IgD-negative memory B cell (primary cell): Measurements from ENCODE around the gene ZNF79. TPM values are rescaled to one million over a fixed set of nuclear protein-coding genes. Genes with fewer than 3 reads are reported as not detected.
A peak's percentile ranks its signal among the peaks of the same experiment; 100 is the strongest.

Experiments used
- H3K27ac Mint-ChIP-seq, 3 donors: one replicate each; pipeline ENCODE4 v1.8.0; 2020 to 2022; ENCODE audit warnings: mild to moderate bottlenecking in 3 of 3, mixed read lengths in 3 of 3, moderate library complexity in 1 of 3
- H3K27me3 Mint-ChIP-seq: one replicate; pipeline ENCODE4 v1.8.0; 2021; ENCODE audit warnings: mixed read lengths
- H3K36me3 Mint-ChIP-seq: one replicate; pipeline ENCODE4 v1.8.0; 2020; ENCODE audit warnings: mild to moderate bottlenecking, mixed read lengths
- H3K4me1 Mint-ChIP-seq, 3 donors: one replicate each; pipeline ENCODE4 v1.8.0; 2020 to 2022; ENCODE audit warnings: mixed read lengths in 3 of 3, mild to moderate bottlenecking in 1 of 3
- H3K4me3 Mint-ChIP-seq, 4 donors: one replicate each; pipeline ENCODE4 v1.8.0; 2020 to 2022; ENCODE audit warnings: mild to moderate bottlenecking in 4 of 4, mixed read lengths in 4 of 4, moderate library complexity in 3 of 4
- H3K9me3 Mint-ChIP-seq, 3 donors: one replicate each; pipeline ENCODE4 v1.8.0; 2020 to 2021; ENCODE audit warnings: mixed read lengths in 3 of 3, mild to moderate bottlenecking in 1 of 3
- polyA plus RNA-seq: library from polyadenylated mRNA; unstranded; fragments of 300-500 nt; fragmentation: Illumina TruSeq; gene quantifications from one replicate; pipeline ENCODE4 v1.2.3, GENCODE V29; 2021

Gene ZNF79
- polyA plus RNA-seq, 1 donor from 2014 or later: 8.7 TPM

DNA sequence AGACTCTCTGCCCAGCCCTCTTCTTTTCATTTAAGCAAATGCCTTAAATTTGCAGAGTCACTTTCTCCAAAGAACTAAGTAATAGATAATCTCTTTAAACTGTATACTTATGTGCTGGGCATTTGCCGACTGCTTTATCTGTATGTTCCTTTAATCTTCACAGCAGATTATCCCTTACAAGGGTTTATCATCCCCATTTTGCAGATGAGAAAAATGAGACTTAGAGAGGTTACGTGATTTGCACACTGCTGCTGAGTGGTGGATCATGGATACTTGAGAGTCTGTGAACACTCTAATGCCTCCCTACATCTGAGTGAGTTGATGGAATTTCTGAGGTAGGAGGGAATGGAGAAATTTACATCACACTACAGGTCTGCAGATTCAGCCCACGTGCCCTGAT lies 4.2 kb downstream of the ZNF79 start:
- Mint-ChIP-seq H3K9me3 (peaks cover 0 to 2% (median 0%) of the 10 kb centered on the region in 3 donors), H3K36me3 (peaks cover 5% of the 10 kb centered on the region), H3K27me3 (no peaks in the 10 kb centered on the region), H3K27ac (no peak overlapping the region), H3K4me1 (peaks cover 21 to 28% (median 25%) of the 10 kb centered on the region in 3 donors), H3K4me3 (peak overlapping the region in 1 of 4 donors; percentile 61)

DNA sequence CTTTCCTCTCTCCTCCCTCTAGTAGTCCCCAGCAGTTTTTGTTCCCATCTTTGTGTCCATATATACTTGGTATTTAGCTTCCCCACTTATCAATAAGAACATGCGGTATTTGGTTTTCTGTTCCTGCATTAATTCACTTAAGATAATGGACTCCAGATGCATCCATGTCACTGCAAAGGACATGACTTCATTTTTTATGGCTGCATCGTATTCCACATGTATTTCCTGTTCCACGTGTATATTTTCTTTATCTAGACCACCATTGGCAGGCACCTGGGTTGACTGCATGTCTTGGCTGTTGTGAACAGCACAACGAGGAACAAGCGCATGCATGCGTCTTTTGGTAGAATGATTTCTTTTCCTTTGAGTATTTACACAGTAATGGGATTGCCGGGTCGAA lies 6.2 kb downstream of the ZNF79 start:
- H3K4me3 Mint-ChIP-seq: peak overlapping the region in 1 of 4 donors; percentile 5
- H3K36me3 Mint-ChIP-seq: peaks cover 5% of the 10 kb centered on the region

DNA sequence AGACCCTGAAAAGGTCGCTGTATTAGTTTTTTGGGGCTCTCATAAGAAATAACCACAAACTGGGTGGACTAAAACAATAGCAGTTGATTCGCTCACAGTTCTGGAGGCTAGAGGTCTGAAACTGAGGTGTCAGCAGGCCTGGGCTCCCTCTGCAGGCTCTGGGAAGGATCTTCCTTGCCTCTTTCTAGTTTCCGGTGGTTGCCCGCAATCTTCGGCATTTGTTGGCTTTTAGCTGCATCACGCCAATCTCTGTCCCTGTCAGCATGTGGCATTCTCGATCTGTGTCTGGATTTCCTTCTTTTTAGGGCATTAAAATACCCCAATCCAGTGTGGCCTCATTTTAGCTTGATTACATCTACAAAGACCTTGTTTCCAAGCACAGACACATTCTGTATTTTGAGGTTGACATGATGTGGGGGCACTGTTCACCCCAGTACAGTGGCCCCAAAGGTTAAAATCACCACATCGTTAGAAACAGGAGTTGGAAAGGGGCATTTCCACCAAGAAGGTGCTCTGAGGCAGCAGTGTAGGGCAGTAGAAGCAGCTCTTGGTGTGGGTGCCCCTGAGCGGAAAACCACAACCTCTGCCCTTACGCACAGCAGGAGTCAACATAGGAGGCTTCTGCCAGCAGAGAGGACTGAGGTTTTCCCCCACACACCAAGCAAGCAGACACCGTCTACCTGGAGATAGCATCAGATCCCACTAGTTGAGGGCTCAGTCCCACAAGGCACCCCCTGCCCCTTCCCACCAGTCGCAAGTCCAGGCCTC lies 13.5 kb downstream of the ZNF79 start:
- Mint-ChIP-seq H3K4me3 (no peak overlapping the region), H3K27ac (peak overlapping the region in 1 of 3 donors; percentile 16), H3K9me3 (no peaks in the 10 kb centered on the region), H3K4me1 (no peaks in the 10 kb centered on the region), H3K36me3 (peaks cover 16% of the 10 kb centered on the region), H3K27me3 (no peaks in the 10 kb centered on the region)

More for the DNA sequence above, 6.2 kb downstream of the ZNF79 start:
- Mint-ChIP-seq H3K9me3 (no peaks in the 10 kb centered on the region), H3K27ac (no peak overlapping the region), H3K27me3 (no peaks in the 10 kb centered on the region), H3K4me1 (peaks cover 6 to 11% (median 10%) of the 10 kb centered on the region in 3 donors)

DNA sequence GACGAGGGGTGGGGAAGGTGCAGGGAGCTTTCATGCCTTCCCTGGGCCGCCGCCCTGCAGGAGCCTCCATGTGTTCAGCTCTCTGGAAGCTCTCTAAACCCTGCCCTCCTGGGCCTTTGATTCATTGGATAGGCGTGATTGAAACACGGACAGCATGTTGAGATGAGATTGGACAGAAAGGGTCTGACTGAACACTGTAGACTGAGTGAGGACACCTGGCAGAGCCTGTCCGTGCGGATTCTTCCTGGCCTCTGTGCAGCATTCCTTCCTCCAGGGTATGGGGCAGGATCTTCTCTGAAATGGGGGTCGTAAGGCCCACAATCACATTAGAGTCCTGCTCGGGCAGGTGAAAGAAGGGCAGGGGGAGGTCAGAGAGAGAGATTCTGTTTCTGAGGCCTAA lies 14.2 kb downstream of the ZNF79 start:
- Mint-ChIP-seq H3K9me3 (no peaks in the 10 kb centered on the region), H3K27ac (no peak overlapping the region), H3K4me1 (no peaks in the 10 kb centered on the region), H3K4me3 (no peak overlapping the region), H3K36me3 (peaks cover 16% of the 10 kb centered on the region), H3K27me3 (no peaks in the 10 kb centered on the region)

DNA sequence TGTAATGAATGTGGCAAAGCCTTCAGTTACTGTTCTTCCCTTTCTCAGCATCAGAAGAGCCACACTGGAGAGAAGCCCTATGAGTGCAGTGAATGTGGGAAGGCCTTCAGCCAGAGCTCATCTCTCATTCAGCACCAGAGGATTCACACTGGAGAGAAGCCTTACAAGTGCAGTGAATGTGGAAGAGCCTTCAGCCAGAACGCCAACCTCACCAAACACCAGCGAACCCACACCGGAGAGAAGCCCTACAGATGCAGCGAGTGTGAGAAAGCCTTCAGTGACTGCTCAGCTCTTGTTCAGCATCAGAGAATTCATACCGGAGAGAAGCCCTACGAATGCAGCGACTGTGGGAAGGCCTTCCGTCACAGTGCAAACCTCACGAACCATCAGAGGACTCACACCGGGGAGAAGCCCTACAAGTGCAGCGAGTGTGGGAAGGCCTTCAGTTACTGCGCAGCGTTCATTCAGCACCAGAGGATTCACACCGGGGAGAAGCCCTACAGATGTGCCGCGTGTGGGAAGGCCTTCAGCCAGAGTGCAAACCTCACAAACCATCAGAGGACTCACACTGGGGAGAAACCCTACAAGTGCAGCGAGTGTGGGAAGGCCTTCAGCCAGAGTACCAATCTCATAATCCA lies 20.2 kb downstream of the ZNF79 start:
- no peaks in the 10 kb centered on the region for H3K27me3 Mint-ChIP-seq
- no peak overlapping the region for H3K4me3 Mint-ChIP-seq
- peak overlapping the region in 2 of 3 donors; percentile 18 to 53 for H3K27ac Mint-ChIP-seq
- peaks cover 17% of the 10 kb centered on the region for H3K36me3 Mint-ChIP-seq
- H3K4me1 Mint-ChIP-seq: peaks cover 7 to 8% (median 8%) of the 10 kb centered on the region in 3 donors
- no peaks in the 10 kb centered on the region for H3K9me3 Mint-ChIP-seq

DNA sequence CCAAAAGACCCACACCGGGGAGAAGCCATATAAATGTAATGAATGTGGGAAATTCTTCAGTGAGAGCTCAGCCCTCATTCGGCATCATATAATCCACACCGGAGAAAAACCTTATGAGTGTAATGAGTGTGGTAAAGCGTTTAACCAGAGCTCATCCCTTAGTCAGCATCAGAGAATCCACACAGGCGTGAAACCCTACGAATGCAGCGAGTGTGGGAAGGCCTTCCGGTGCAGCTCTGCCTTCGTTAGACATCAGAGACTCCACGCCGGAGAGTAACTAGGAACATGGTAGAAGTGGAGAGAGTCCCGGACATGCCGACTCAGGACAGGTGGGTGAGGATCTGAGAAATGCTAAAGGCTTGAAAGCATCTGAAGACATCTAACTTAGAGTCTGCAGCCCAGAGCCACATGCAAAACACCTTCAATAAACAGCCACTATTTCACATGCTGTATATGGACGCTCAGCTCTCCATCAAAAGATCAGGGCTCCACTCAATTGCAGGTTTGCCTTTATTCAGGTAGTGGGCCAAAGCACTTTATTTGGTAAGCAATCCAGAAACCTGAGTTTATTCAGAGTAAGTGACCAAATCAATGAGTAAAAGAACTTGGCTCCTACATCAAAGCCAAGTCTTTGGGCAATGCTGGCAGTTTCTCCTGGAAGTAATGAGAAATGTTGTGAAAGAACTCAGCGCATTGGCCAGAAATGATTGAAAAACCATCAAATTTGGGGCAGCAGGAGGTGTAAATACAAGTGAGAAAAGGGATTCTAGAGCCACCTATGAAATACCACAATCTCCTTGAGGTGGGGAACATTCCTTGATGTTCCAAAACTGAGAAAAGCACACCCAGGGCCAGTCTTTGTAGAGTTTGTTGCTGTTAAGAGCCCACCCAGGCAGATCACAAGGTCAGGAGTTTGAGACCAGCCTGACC lies 21.0 kb downstream of the ZNF79 start:
- no peak overlapping the region for H3K4me3 Mint-ChIP-seq
- peak overlapping the region in 2 of 3 donors; percentile 18 to 59 for H3K27ac Mint-ChIP-seq
- peaks cover 12 to 16% (median 15%) of the 10 kb centered on the region in 3 donors for H3K4me1 Mint-ChIP-seq
- H3K9me3 Mint-ChIP-seq: no peaks in the 10 kb centered on the region
- no peaks in the 10 kb centered on the region for H3K27me3 Mint-ChIP-seq
- H3K36me3 Mint-ChIP-seq: peaks cover 14% of the 10 kb centered on the region

DNA sequence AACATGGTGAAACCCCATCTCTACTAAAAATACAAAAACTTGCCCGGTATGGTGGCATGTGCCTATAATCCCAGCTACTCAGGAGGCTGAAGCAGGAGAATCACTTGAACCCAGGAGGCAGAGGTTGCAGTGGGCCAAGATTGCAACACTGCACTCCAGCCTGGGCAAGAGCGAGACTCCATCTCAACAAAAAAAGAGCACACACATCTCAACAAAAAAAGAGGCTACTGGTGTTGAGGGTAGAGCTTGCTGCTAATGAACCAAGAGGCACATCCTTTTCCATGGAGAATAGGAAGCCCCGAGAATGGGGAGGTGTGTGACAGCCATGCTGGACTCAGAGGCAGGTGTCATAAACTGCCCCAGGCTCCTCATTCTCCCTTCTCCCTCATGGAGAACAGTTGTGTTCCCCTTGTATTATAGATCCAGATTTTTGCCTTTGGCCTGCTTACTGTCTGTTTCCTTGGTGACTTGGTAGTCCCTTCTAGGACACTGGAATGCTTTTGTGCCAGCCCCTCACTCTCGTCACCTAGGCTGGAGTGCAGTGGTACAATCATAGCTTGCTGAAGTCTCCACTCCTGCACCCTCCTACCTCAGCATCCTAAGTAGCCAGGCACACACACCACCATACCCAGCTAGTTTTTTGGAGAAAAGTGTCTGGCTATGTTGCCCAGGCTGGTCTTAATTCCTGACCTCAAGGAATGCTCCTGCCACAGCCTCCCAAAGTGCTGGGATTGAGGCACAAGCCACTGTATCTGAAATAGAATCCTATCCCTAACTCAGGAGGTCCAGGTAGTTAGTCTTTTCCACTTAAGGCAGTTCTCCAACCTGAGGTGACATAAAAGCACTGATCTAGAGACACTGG lies 21.9 kb downstream of the ZNF79 start:
- no peaks in the 10 kb centered on the region for H3K9me3 Mint-ChIP-seq
- peaks cover 14 to 20% (median 20%) of the 10 kb centered on the region in 3 donors for H3K4me1 Mint-ChIP-seq
- H3K27me3 Mint-ChIP-seq: no peaks in the 10 kb centered on the region
- peak overlapping the region in 1 of 4 donors; percentile 9 for H3K4me3 Mint-ChIP-seq
- H3K36me3 Mint-ChIP-seq: peaks cover 8% of the 10 kb centered on the region
- H3K27ac Mint-ChIP-seq: peak overlapping the region in 2 of 3 donors; percentile 18 to 59

DNA sequence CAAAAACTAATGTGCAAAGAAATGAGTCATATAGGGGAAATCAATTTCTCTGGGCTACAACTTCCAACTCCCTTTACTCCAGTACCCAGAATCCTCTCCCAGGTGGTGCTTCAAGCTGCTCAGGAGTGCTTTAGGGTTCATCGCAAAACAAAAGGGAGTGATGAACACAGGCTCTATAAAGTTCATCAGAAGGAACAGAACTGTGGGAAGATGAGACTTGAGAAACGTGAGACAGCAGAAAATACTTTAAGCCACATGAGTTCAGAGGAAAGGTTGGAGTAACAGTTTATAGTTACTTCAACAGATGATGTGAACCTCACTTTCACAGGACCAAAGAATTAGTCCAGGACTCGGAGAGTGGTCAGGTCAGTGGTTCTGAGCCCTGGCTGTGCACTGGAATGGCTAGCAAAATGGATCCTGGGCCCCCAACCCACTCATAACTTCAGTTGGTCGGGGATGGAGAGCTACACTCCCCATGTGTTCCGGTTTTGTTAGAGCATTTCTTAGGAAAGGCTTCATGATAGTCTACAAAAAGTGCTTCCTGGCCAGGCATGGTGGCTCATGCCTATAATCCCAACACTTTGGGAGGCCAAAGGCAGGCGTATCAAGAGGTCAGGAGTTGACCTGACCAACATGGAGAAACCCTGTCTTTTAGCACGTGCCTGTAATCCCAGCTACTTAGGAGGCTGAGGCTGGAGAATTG lies 22.7 kb downstream of the ZNF79 start:
- H3K9me3 Mint-ChIP-seq: no peaks in the 10 kb centered on the region
- H3K36me3 Mint-ChIP-seq: peaks cover 8% of the 10 kb centered on the region
- H3K4me1 Mint-ChIP-seq: peaks cover 19 to 22% (median 20%) of the 10 kb centered on the region in 3 donors
- no peaks in the 10 kb centered on the region for H3K27me3 Mint-ChIP-seq
- peak overlapping the region in 1 of 4 donors; percentile 9 for H3K4me3 Mint-ChIP-seq
- H3K27ac Mint-ChIP-seq: peak overlapping the region in 2 of 3 donors; percentile 71 to 88

DNA sequence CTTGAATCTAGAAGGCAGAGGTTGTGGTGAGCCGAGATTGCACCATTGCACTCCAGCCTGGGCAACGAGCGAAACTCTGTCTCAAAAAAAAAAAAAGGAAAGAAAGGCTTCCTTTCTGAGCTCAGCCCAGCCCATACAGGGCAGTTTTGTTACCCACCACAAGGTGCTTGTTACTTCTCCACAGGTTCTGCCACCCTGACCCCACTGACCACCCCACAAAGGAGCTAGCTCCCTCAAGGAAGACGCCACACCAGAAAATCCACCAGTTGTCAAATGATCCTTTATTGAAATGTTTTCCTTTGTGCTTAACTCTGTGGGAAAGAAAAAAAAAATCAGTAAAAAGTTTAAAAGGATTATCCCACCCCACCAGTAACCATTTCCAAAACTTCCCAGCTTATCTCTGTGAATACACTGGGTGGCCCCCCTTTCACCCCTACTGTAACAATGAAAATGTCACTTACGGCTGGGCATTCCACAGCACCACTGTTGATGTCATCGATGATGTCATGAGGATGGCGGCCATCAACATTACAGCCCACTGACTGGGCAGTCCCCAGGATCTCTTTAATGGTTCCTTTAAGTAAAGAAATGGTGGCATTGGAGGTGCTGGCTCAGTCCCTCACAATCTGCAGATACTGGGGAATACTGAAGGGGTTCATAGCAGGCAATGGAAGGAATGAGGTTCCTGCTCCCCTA lies 23.4 kb downstream of the ZNF79 start:
- Mint-ChIP-seq H3K4me3 (peak overlapping the region in 2 of 4 donors; percentile 33 to 96), H3K27ac (peak overlapping the region; percentile 0 to 88 (median 71)), H3K36me3 (peaks cover 6% of the 10 kb centered on the region), H3K27me3 (no peaks in the 10 kb centered on the region), H3K9me3 (no peaks in the 10 kb centered on the region), H3K4me1 (peaks cover 22 to 27% (median 23%) of the 10 kb centered on the region in 3 donors)

DNA sequence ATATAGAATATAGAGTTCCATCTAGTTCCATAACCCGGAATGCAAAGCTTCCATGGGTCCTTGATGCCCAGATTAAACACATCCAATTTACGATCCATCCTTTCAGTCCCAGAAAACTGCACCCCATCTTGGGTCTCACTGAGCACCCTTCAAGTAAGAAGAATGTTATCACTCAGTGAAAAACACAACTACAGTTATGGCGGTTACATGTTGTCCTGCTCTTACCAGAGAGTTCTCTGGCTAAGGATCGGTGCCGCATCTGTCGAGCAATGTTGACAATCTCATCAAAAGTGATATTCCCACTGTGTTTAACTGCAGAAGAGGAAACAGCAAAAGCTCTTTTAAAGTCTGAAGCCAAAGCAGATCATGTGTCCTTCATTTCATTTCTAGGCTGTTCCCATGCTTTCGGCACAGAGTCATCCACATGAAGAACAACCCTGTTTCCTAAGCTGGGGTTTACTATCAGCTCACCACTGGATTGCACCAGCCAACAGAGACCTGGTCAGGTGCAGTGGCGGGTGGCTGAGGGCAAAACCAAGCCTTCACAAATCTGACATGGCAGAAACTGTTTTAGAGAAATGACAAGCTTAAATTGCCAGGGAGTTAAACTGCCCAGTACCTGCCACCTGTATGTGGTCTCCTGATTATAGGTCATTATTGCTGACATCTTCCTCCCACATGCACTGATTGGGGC lies 24.1 kb downstream of the ZNF79 start:
- H3K27ac Mint-ChIP-seq: peak overlapping the region; percentile 71 to 89 (median 88)
- no peaks in the 10 kb centered on the region for H3K9me3 Mint-ChIP-seq
- H3K4me1 Mint-ChIP-seq: peaks cover 23 to 27% (median 23%) of the 10 kb centered on the region in 3 donors
- H3K36me3 Mint-ChIP-seq: peaks cover 6% of the 10 kb centered on the region
- peak overlapping the region in 3 of 4 donors; percentile 69 to 96 (median 96) for H3K4me3 Mint-ChIP-seq
- no peaks in the 10 kb centered on the region for H3K27me3 Mint-ChIP-seq

DNA sequence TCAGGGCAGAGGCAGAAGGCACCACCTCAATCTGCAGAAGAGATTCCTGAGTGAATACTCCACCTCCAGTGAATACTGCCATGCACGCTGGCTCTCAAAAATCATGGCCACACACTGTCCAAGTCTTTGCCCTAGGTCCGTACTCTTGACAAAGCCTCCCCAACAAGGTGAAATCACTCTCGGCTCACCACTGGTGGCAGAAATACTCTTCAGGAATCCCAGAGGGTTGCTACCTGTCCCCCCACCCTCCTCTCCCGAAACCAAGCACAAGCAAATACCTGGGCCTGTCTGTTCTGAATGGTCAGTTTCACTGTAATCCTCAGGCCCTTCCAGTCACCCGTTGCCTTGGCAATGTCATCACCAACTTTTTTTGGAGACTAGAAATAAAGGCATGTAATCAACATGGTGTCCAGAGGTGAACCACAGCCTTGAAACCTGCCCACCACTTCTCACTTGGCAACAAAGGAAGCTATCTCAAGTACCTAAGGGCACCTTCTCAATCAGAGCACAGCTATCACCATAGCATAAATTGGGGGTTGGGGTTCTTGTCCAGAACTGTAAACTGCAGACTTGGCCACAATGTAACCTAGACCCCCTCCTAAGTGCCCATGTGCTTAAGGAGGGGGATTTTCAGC lies 25.3 kb downstream of the ZNF79 start:
- Mint-ChIP-seq H3K36me3 (peaks cover 2% of the 10 kb centered on the region), H3K27me3 (no peaks in the 10 kb centered on the region), H3K27ac (peak overlapping the region; percentile 88 to 97 (median 95)), H3K9me3 (no peaks in the 10 kb centered on the region), H3K4me1 (peaks cover 23 to 32% (median 23%) of the 10 kb centered on the region in 3 donors), H3K4me3 (peak overlapping the region; percentile 95 to 99 (median 96))

DNA sequence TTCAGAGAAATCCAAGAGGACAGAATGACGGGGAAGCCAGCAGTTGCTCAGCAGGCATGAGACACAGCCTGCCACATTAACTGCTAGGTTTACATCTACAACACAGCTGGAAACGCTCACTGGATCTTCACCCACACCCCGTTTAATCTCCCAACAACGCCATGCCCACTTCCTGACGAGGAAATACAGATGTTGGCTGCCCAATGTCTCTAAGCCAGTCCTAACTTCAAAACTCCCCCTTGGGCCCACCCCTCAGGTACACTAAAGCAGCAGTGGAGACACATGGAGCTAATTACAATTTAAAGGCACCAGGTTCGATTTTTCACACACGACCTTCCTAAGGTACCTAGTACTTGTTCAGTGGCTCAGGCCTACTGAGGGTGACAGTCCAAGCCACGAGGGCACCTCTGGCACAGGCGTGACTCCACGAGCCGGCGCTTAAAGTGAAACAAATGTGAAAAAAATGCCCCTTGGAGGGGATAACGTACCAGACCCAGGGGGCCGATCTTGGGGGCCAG lies 26.1 kb downstream of the ZNF79 start:
- Mint-ChIP-seq H3K4me3 (peak overlapping the region; percentile 95 to 99 (median 96)), H3K27ac (peak overlapping the region; percentile 88 to 97 (median 97)), H3K9me3 (no peaks in the 10 kb centered on the region), H3K36me3 (peaks cover 2% of the 10 kb centered on the region), H3K4me1 (peaks cover 23 to 33% (median 24%) of the 10 kb centered on the region in 3 donors), H3K27me3 (no peaks in the 10 kb centered on the region)
